Subcutaneous adipose tissue (tissue), 4 donors: Measurements from ENCODE around the gene CD99L2. TPM values are rescaled to one million over a fixed set of nuclear protein-coding genes. Genes with fewer than 3 reads are reported as not detected.

Source experiments
- CTCF ChIP-seq: fragments of 450-650 bp; IDR thresholded peaks from one replicate; pipeline ENCODE4 v1.5.1; 2016; ENCODE audit warnings: low read depth, mild to moderate bottlenecking, control low read depth, antibody characterized with exemption, moderate library complexity
- total RNA-seq, 4 donors: library from RNA; depleted of rRNA; stranded (reverse); fragments of >200 nt; gene quantifications; one replicate each; pipeline ENCODE4 v1.1.0, GENCODE V29; 2016

The CD99L2 gene
- total RNA-seq, 4 donors from 2014 or later, result 38.6 to 88.1 (median 72.9) TPM

- no peak for TF ChIP-seq CTCF
These were observed 48.3 kb downstream of the CD99L2 start for GRCh38 chrX:150849996-150850720.

GRCh38 chrX:150849486-150849885 lies 49.0 kb downstream of the CD99L2 start:
- no peak for TF ChIP-seq CTCF

GRCh38 chrX:150848914-150849365 lies 49.5 kb downstream of the CD99L2 start:
- no peak for TF ChIP-seq CTCF

GRCh38 chrX:150847088-150847487 lies 51.4 kb downstream of the CD99L2 start:
- TF ChIP-seq CTCF, result no peak

GRCh38 chrX:150846130-150846529 lies 52.3 kb downstream of the CD99L2 start:
- TF ChIP-seq CTCF, result no peak

GRCh38 chrX:150845091-150845490 lies 53.4 kb downstream of the CD99L2 start:
- no peak for TF ChIP-seq CTCF

GRCh38 chrX:150844016-150844415 lies 54.5 kb downstream of the CD99L2 start:
- no peak for TF ChIP-seq CTCF
